PC-3 (cell line): Measurements from ENCODE around the gene BCAT1.

Experiments
- CTCF ChIP-seq: fragments of 300-600 bp; sonication (generic); conservative IDR thresholded peaks from 2 replicates; pipeline ENCODE4 v1.5.1; 2017; ENCODE audit warnings: antibody characterized with exemption, low read depth, mild to moderate bottlenecking, low read length
- EZH2 ChIP-seq: fragments of 300-600 bp; sonication (generic); IDR thresholded peaks from one replicate; pipeline ENCODE4 v1.6.1; 2017; ENCODE audit warnings: antibody characterized with exemption, mild to moderate bottlenecking, low read length; ENCODE audit not compliant: unreplicated experiment

GRCh38 chr12:24979329-24979728 is 30.4 kb upstream of the BCAT1 start:
- TF ChIP-seq CTCF (no peak), EZH2 (no peak)
